Daoy (cell line): ENCODE results near the gene KLRC1. TPM values are rescaled to one million over a fixed set of nuclear protein-coding genes. Genes with fewer than 3 reads are reported as not detected.
"Not testable (repeated sequence)": the region's sequence is repeated elsewhere in the genome, so short reads cannot be mapped to it uniquely, and the experiment has no call there.

Experiments
- DNase-seq: peaks from one replicate; pipeline ENCODE4 v3.0.0-alpha.2; 2015; ENCODE audit warnings: low read depth
- total RNA-seq: library from RNA; depleted of rRNA; stranded (reverse); fragments of >200 nt; shearing (Covaris generic); gene quantifications from 2 replicates; pipeline ENCODE4 v1.2.3, GENCODE V29; 2014; rRNA removed

The KLRC1 gene
- total RNA-seq: not detected in 2 replicates

DNA sequence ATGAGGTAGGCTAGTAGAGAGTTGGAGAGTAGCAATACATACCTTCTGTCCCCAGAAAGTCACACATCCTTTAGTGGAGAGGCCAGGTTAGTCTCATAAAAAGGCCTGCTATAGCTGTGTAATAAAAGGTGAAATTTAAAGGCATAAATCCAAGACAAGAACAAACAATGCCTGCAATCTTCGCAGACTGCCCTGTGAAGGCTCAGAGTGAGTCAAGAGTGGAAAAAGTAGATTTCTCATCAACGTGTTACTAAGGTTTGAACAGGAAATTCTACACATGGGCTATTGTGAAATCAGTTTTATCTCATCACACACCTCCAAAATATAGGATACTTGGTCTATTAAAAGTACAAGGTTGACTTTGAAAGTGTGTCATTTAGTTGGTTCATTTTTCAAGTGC lies at the start of gene KLRC1:
Gene KLRC1, minus strand, starts transcription at position 222 of the 400 bp plus-strand sequence. CDS start 2,221 bp downstream, outside the sequence.
- no peak for DNase-seq

GRCh38 chr12:10501030-10501429 lies 47.9 kb upstream of the KLRC1 start:
- no peak for DNase-seq

GRCh38 chr12:10498042-10498441 lies 44.9 kb upstream of the KLRC1 start:
- no peak for DNase-seq

- DNase-seq: no peak
These were observed 44.4 kb upstream of the KLRC1 start for GRCh38 chr12:10497602-10498001.

GRCh38 chr12:10491766-10492165 lies 38.6 kb upstream of the KLRC1 start:
- DNase-seq: no peak

GRCh38 chr12:10487328-10487727 lies 34.2 kb upstream of the KLRC1 start:
- DNase-seq: not testable (repeated sequence)

DNA sequence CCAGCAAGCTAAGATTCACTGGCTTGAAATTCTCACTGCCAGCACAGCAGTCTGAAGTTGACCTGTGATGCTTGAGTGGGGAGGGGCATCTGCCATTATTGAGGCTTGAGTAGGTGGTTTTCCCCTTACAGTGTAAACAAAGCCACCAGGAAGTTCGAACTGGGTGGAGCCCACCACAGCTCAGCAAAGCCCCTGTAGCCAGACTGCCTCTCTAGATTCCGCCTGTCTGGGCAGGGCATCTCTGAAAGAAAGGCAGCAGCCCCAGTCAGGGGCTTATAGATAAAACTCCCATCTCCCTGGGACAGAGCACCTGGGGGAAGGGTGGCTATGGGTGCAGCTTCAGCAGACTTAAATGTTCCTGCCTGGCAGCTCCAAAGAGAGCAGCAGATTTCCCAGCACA lies 28.7 kb upstream of the KLRC1 start:
- not testable (repeated sequence) for DNase-seq

- not testable (repeated sequence) for DNase-seq
These were observed 19.6 kb upstream of the KLRC1 start for GRCh38 chr12:10472808-10473207.

- DNase-seq: no peak
These were observed 16.5 kb upstream of the KLRC1 start for GRCh38 chr12:10469701-10470100.

DNA sequence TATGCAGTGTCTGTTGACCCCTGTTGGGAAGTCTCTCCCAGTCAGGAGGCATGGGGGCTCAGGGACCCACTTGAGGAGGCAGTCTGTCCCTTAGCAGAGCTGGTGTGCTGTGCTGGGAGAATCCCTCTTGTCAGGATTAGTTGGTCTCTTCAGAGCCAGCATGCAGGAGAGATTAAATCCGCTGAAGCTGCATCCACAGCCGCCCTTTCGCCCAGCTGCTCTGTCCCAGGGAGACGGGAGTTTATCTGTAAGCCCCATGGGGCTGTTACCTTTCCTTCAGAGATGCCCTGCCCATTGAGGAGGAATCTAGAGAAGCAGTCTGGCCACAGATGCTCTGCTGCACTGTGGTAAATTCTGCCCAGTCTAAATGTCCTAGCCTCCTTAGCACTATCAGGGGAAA lies 13.1 kb upstream of the KLRC1 start:
- DNase-seq: no peak

DNA sequence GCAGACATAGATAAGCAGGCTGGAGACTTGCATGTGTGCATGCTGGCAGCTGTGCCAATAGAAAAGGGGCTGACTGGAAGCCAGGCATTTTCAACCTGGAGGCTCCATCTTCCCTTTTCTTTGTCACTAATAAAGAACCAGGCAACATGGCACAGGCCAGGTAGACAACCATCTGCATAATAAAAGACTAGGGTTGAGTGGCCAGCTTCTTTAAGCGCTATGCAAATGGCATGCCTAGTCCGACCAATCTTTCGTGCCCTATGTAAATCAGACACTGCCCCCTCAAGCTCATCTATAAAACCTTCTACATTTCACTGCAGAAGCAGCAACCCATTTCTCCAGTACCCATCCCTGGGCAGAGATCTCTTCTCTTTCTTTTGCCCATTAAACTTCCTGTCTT lies 4.6 kb upstream of the KLRC1 start:
- no peak for DNase-seq

DNA sequence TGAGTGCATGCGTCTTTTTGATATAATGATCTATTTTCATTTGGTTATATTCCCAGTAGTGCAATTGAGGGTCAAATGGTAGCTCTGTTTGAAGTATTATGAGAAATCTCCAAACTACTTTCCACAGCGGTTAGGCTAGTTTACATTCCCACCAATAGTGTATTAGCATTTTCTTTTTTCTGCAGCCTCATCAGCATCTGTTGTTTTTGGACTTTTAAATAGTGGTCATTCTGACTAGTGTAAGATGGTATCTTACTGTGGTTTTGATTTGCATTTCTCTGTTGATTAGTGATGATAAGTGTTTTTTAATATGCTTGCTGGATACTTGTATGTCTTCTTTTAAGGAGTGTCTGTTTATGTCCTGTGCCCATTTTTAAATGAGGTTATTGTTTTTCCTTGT lies 3.7 kb upstream of the KLRC1 start:
- no peak for DNase-seq

GRCh38 chr12:10455766-10456165 lies 2.6 kb upstream of the KLRC1 start:
- DNase-seq: no peak

DNA sequence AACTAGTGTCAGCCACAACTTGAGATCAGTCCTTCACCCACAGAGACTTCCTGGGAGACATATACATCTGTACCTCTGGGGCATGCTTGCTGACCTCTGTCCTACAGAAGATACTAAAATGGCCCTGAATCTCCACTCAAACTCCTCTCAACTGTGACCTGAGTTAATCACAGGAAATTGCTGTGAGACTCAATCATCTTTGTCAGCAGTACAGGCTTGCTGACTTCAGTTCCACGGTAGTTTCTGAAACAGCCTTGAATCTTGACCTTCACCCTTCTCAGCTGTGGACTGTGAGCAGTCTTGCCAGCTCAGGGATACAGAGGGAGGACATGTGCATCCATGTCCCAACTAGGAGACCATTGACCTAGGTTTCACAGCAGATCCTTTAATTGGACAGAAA lies 1.4 kb upstream of the KLRC1 start:
- no peak for DNase-seq

DNA sequence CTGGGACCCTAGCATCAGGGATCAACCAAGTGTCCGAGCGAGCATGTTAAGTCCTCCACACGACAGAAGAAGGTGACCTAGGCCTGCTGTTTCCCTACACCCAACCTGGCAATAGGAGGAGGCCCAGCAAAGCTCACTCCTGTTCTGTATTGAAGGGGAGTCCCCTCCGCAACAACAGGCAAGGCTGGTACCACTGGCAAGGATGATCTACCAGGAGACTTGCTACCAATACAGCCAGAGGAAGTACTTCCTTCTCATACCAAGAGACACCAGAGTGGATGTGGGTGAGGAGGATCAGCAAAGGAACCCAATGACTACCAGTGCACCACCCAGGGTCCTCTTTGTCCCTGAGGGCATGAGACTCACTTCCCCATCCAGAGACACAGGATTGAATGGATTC lies 4.9 kb downstream of the KLRC1 start:
- no peak for DNase-seq

DNA sequence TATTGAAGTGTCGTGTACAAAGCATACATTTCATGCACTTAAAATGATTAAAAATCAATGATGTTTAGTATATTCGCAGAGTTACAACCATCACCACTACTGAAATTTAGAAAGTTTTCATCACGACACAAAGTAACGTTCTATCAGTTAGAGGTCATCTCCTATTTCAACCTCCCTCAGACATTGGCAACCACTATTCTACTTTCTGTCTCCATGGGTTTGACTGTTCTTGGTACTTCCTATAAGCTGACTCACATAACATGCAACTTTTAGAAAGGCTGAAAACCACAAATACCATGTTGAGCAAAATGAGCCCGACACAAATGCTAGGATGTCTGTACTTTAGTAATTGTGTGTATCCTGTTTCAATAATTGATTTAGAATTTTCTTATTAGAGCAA lies 7.1 kb downstream of the KLRC1 start:
- not testable (repeated sequence) for DNase-seq

- DNase-seq: not testable (repeated sequence)
These were observed 12.0 kb downstream of the KLRC1 start for GRCh38 chr12:10441144-10441543.

- not testable (repeated sequence) for DNase-seq
These were observed 13.4 kb downstream of the KLRC1 start for GRCh38 chr12:10439608-10440274.

- DNase-seq: not testable (repeated sequence)
These were observed 15.6 kb downstream of the KLRC1 start for GRCh38 chr12:10437601-10438000.

GRCh38 chr12:10435816-10436215 lies 17.4 kb downstream of the KLRC1 start, which contains the start of gene KLRC2:
Gene KLRC2 (minus strand): TSS chr12:10436010. CDS start chr12:10435986, 24 bp downstream.
- peak; percentile 63 for DNase-seq

DNA sequence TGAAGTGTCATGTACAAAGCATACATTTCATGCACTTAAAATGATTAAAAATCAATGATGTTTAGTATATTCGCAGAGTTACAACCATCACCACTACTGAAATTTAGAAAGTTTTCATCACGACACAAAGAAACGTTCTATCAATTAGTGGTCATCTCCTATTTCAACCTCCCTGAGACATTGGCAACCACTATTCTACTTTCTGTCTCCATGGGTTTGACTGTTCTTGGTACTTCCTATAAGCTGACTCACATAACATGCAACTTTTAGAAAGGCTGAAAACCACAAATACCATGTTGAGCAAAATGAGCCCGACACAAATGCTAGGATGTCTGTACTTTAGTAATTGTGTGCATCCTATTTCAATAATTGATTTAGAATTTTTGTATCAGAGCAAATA lies 22.6 kb downstream of the KLRC1 start:
- DNase-seq: not testable (repeated sequence)

GRCh38 chr12:10425938-10426337 lies 27.2 kb downstream of the KLRC1 start:
- not testable (repeated sequence) for DNase-seq

DNA sequence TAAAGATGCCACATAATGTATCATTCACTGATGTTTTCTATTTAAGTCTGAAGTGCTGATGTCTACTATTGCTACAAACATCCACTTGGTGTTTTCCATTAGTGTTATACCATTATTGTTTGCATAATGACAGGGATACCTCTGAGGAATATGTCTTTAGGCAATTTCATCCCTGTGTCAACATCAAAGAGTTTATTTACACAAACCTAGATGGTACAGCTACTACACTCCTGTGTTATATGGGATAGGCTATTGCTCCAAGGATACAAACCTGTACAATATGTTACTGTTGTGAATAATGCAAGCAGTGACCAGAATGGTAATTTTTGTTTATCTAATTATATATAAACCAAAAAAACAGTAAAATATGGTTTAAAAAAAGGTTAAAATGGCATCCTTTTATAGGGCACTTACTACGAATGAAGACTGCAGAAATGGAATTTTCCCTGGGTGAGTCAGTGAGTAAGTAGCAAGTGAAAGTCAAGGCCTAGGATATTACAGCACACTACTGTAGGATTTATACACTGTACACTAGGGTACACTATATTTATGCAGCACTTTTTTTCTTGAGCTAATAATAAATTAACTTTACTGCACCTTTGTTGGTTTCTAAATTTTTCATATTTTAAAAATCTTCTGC lies 28.8 kb downstream of the KLRC1 start:
- DNase-seq: not testable (repeated sequence)
